GM12891 (cell line): ENCODE results near the gene KCNJ14.

Experiments used
- POLR2A ChIP-seq: IDR thresholded peaks from 2 replicates; pipeline ENCODE4 v1.6.1; 2011; ENCODE audit warnings: low read depth, low read length, control low read depth
- POLR2AphosphoS5 ChIP-seq: IDR thresholded peaks from 2 replicates; pipeline ENCODE4 v1.6.1; 2011; ENCODE audit warnings: low read depth, low read length, control low read depth
- TAF1 ChIP-seq: IDR thresholded peaks from 2 replicates; pipeline ENCODE4 v1.6.1; 2011; ENCODE audit warnings: low read depth, low read length, control low read depth

DNA sequence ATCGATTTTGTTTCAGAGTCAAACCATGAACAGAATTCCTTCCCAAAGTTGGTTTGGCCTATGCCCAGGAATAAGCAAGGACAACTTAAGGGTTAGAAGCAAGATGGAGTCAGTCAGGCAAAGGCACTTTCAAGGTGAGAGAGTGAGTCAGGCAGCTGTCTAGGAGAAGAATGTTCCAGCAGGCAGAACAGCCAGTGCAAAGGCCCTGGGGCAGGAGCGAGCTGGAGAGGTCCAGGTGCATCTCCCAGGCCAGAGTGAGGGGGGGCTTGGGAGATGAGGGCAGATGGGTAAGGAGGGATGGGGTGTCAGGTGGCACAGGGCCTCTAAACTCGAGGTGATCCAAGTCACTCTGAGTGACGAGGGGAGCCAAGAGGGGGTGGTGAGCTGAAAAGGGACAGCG is 18.8 kb upstream of the KCNJ14 start:
- TF ChIP-seq POLR2AphosphoS5 (no peak), POLR2A (no peak), TAF1 (no peak)
